SU-DHL-6 (cell line): ENCODE results near the gene FHAD1.

ENCODE experiments used
- EZH2phosphoT487 ChIP-seq: fragments of 200-600 bp; sonication (generic), shearing (Covaris generic); conservative IDR thresholded peaks from 2 replicates; pipeline ENCODE4 v1.6.1; 2018; ENCODE audit warnings: mild to moderate bottlenecking, antibody characterized with exemption, low read length, moderate library complexity, mixed read lengths
- TF ChIP-seq, protein P1 (sequence below): fragments of 200-600 bp; sonication (generic); IDR thresholded peaks from one replicate; pipeline ENCODE4 v1.5.1; 2017; ENCODE audit warnings: antibody characterized with exemption, mild to moderate bottlenecking, low read length, moderate library complexity; ENCODE audit not compliant: insufficient read depth, poor library complexity, severe bottlenecking

DNA sequence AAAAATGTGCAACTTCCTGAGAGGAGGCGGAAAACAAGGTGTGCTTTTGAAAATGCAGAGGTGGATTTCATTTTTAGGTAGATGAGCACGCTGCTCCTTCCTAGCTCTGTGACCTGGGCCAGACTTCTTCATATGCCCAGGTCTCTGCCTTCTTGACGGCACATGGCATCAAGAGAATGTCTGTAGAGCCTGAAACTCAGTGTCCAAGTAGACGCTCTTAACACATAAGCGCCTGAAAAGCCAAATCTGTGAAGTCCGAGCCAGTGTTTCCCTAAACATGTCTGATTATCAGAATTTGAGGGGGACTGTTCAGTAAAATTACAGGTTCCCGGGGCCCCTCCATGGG is 25.7 kb downstream of the FHAD1 start:
- TF ChIP-seq, protein P1, sequence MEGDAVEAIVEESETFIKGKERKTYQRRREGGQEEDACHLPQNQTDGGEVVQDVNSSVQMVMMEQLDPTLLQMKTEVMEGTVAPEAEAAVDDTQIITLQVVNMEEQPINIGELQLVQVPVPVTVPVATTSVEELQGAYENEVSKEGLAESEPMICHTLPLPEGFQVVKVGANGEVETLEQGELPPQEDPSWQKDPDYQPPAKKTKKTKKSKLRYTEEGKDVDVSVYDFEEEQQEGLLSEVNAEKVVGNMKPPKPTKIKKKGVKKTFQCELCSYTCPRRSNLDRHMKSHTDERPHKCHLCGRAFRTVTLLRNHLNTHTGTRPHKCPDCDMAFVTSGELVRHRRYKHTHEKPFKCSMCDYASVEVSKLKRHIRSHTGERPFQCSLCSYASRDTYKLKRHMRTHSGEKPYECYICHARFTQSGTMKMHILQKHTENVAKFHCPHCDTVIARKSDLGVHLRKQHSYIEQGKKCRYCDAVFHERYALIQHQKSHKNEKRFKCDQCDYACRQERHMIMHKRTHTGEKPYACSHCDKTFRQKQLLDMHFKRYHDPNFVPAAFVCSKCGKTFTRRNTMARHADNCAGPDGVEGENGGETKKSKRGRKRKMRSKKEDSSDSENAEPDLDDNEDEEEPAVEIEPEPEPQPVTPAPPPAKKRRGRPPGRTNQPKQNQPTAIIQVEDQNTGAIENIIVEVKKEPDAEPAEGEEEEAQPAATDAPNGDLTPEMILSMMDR = no peak
- no peak for TF ChIP-seq EZH2phosphoT487
